Stimulated activated CD4-positive, alpha-beta T cell treated with anti-CD3 and anti-CD28 coated beads, Interleukin-4, amount 100 ng/mL, for 1 hour (primary cell): ENCODE results near the gene RAB15.

ENCODE experiments used
- DNase-seq: peaks from one replicate; pipeline ENCODE4 v3.0.0-alpha.2; 2020

The RAB15 gene

GRCh38 chr14:64971943-64972791 lies at the start of gene RAB15:
Gene RAB15 (minus strand): TSS chr14:64972336. CDS start chr14:64972076, 260 bp downstream.
- DNase-seq, result peak; percentile 47

GRCh38 chr14:65019944-65020566 lies 47.9 kb upstream of the RAB15 start:
- DNase-seq, result no peak

GRCh38 chr14:65016471-65016870 lies 44.3 kb upstream of the RAB15 start:
- no peak for DNase-seq

- no peak for DNase-seq
Measured at GRCh38 chr14:65015391-65015790, 43.3 kb upstream of the RAB15 start.

- DNase-seq, result no peak
Measured at GRCh38 chr14:65012353-65012752, 40.2 kb upstream of the RAB15 start.

GRCh38 chr14:65011538-65011937 lies 39.4 kb upstream of the RAB15 start:
- no peak for DNase-seq

- no peak for DNase-seq
Measured at GRCh38 chr14:65010211-65010931, 38.2 kb upstream of the RAB15 start.

GRCh38 chr14:65007202-65007601 lies 35.1 kb upstream of the RAB15 start:
- no peak for DNase-seq

GRCh38 chr14:65006261-65006721 lies 34.2 kb upstream of the RAB15 start:
- no peak for DNase-seq

GRCh38 chr14:65003394-65003793 lies 31.3 kb upstream of the RAB15 start:
- DNase-seq, result no peak

GRCh38 chr14:65002586-65003210 lies 30.6 kb upstream of the RAB15 start:
- no peak for DNase-seq

- no peak for DNase-seq
Measured at GRCh38 chr14:65001723-65002122, 29.6 kb upstream of the RAB15 start.

- DNase-seq, result no peak
Measured at GRCh38 chr14:65000898-65001591, 28.9 kb upstream of the RAB15 start.

GRCh38 chr14:64998455-64998931 lies 26.4 kb upstream of the RAB15 start:
- DNase-seq, result no peak

- no peak for DNase-seq
Measured at GRCh38 chr14:64997108-64997794, 25.1 kb upstream of the RAB15 start.

GRCh38 chr14:64995291-64995690 lies 23.2 kb upstream of the RAB15 start:
- DNase-seq, result no peak

- DNase-seq, result no peak
Measured at GRCh38 chr14:64994540-64994939, 22.4 kb upstream of the RAB15 start.

- no peak for DNase-seq
Measured at GRCh38 chr14:64993266-64993930, 21.3 kb upstream of the RAB15 start.

- DNase-seq, result no peak
Measured at GRCh38 chr14:64992328-64992885, 20.3 kb upstream of the RAB15 start.

GRCh38 chr14:64990939-64991338 lies 18.8 kb upstream of the RAB15 start:
- DNase-seq, result no peak

GRCh38 chr14:64990296-64990695 lies 18.2 kb upstream of the RAB15 start:
- no peak for DNase-seq
